Measurements from ENCODE around the gene GRAMD2A. TPM values are rescaled to one million over a fixed set of nuclear protein-coding genes. Genes with fewer than 3 reads are reported as not detected.
"Not testable (repeated sequence)": the region's sequence is repeated elsewhere in the genome, so short reads cannot be mapped to it uniquely, and the experiment has no call there.

The GRAMD2A gene
- total RNA-seq, 4 donors from 2014 or later: 0.41 to 1.4 TPM; not detected in 2

GRCh38 chr15:72172796-72173195 is 24.8 kb downstream of the GRAMD2A start:
- H3K9me3 ChIP-seq: no peaks in the 10 kb centered on the region
- no peak overlapping the region for H3K27ac ChIP-seq
- H3K4me1 ChIP-seq: peaks cover 0 to 7% (median 3%) of the 10 kb centered on the region in 4 donors
- H3K27me3 ChIP-seq: no peaks in the 10 kb centered on the region
- TF ChIP-seq CTCF (IDR thresholded peaks at IDR 0.05) (no peak), EP300 (IDR thresholded peaks at IDR 0.05; ENCODE audit: low read depth) (no peak), POLR2A (IDR thresholded peaks at IDR 0.05) (no peak), POLR2AphosphoS5 (IDR thresholded peaks at IDR 0.05) (no peak)
- DNase-seq: no peak
- in situ Hi-C loops (cut with MboI; ENCODE audit: low pct_ligation_motif_present in 1 of 4, low pct_unique_long_range_greater_than_20kb in 1 of 4, low sequenced_read_pairs in 3 of 4): loop anchor here in 2 of 4 donors (25.0 kb wide), 4 partner anchors 285 to 710 kb away; partner anchors contain the start of gene NR2E3 (in 1 of the 2)
- WGBS, 2 donors (ENCODE audit: low coverage in 1 of 2): 86 to 87% methylated on average over 4 to 5 of the region's 5 CpGs
- H3K36me3 ChIP-seq: no peaks in the 10 kb centered on the region
- no peak overlapping the region for H3K4me3 ChIP-seq
- intact Hi-C loops (cut with DNase I; ENCODE audit: low total_unique reads): no loop called here

- H3K27me3 ChIP-seq; H3K27ac ChIP-seq; H3K9me3 ChIP-seq; H3K36me3 ChIP-seq; H3K4me1 ChIP-seq; H3K4me3 ChIP-seq; intact Hi-C loops (cut with DNase I; ENCODE audit: low total_unique reads); DNase-seq: not testable (repeated sequence)
- in situ Hi-C loops (cut with MboI; ENCODE audit: low pct_ligation_motif_present in 1 of 4, low pct_unique_long_range_greater_than_20kb in 1 of 4, low sequenced_read_pairs in 3 of 4): loop anchor here in 2 of 4 donors (25.0 kb wide), 4 partner anchors 285 to 710 kb away; partner anchors contain the start of gene NR2E3 (in 1 of the 2)
- WGBS, 2 donors (ENCODE audit: low coverage in 1 of 2): 80 to 86% methylated on average over 3 to 10 of the region's 10 CpGs
Measured at GRCh38 chr15:72171978-72172377, 25.6 kb downstream of the GRAMD2A start.

GRCh38 chr15:72170691-72171090 is 26.9 kb downstream of the GRAMD2A start:
- Histone ChIP-seq H3K36me3 (no peaks in the 10 kb centered on the region), H3K4me3 (no peak overlapping the region), H3K9me3 (no peaks in the 10 kb centered on the region), H3K4me1 (peaks cover 0 to 7% (median 3%) of the 10 kb centered on the region in 4 donors), H3K27ac (peak overlapping the region in 3 of 4 donors; percentile 30 to 42 (median 34)), H3K27me3 (no peaks in the 10 kb centered on the region)
- TF ChIP-seq POLR2A (IDR thresholded peaks at IDR 0.05) (no peak), EP300 (IDR thresholded peaks at IDR 0.05; ENCODE audit: low read depth) (no peak), POLR2AphosphoS5 (IDR thresholded peaks at IDR 0.05) (no peak), CTCF (IDR thresholded peaks at IDR 0.05) (no peak)
- intact Hi-C loops (cut with DNase I; ENCODE audit: low total_unique reads) (no loop called here), in situ Hi-C loops (cut with MboI; ENCODE audit: low pct_ligation_motif_present in 1 of 4, low pct_unique_long_range_greater_than_20kb in 1 of 4, low sequenced_read_pairs in 3 of 4) (loop anchor here in 2 of 4 donors (25.0 kb wide), 4 partner anchors 283 to 708 kb away; partner anchors contain the start of gene NR2E3 (in 1 of the 2))
- 86 to 90% methylated on average over 4 to 7 of the region's 7 CpGs for WGBS, 2 donors (ENCODE audit: low coverage in 1 of 2)
- no peak for DNase-seq

GRCh38 chr15:72169921-72170611 is 27.5 kb downstream of the GRAMD2A start:
- Histone ChIP-seq H3K27ac (peak overlapping the region; percentile 42 to 67 (median 54)), H3K9me3 (no peaks in the 10 kb centered on the region), H3K36me3 (no peaks in the 10 kb centered on the region), H3K4me1 (peaks cover 0 to 7% (median 3%) of the 10 kb centered on the region in 4 donors), H3K27me3 (no peaks in the 10 kb centered on the region), H3K4me3 (no peak overlapping the region)
- 73% methylated on average over 16 of the region's 16 CpGs; no CpG with 5 or more reads in 1 of the 2 donors for WGBS, 2 donors (ENCODE audit: low coverage in 1 of 2)
- in situ Hi-C loops (cut with MboI; ENCODE audit: low pct_ligation_motif_present in 1 of 4, low pct_unique_long_range_greater_than_20kb in 1 of 4, low sequenced_read_pairs in 3 of 4): loop anchor here in 2 of 4 donors (25.0 kb wide), 4 partner anchors 283 to 708 kb away; partner anchors contain the start of gene NR2E3 (in 1 of the 2)
- peak; percentile 75 for DNase-seq
- no peak for TF ChIP-seq EP300 (IDR thresholded peaks at IDR 0.05; ENCODE audit: low read depth)
- TF ChIP-seq POLR2A (IDR thresholded peaks at IDR 0.05): peak; percentile 13
- intact Hi-C loops (cut with DNase I; ENCODE audit: low total_unique reads): no loop called here

- no peak for DNase-seq
- in situ Hi-C loops (cut with MboI; ENCODE audit: low pct_ligation_motif_present in 1 of 4, low pct_unique_long_range_greater_than_20kb in 1 of 4, low sequenced_read_pairs in 3 of 4): loop anchor here in 2 of 4 donors (25.0 kb wide), 4 partner anchors 282 to 707 kb away; partner anchors contain the start of gene NR2E3 (in 1 of the 2)
- H3K27me3 ChIP-seq: no peaks in the 10 kb centered on the region
- H3K27ac ChIP-seq: peak overlapping the region; percentile 42 to 67 (median 54)
- H3K9me3 ChIP-seq: no peaks in the 10 kb centered on the region
- no peak overlapping the region for H3K4me3 ChIP-seq
- intact Hi-C loops (cut with DNase I; ENCODE audit: low total_unique reads): no loop called here
- no peak for TF ChIP-seq CTCF (IDR thresholded peaks at IDR 0.05)
- TF ChIP-seq POLR2AphosphoS5 (IDR thresholded peaks at IDR 0.05): no peak
- TF ChIP-seq POLR2A (IDR thresholded peaks at IDR 0.05): no peak
- no peak for TF ChIP-seq EP300 (IDR thresholded peaks at IDR 0.05; ENCODE audit: low read depth)
- H3K36me3 ChIP-seq: no peaks in the 10 kb centered on the region
- H3K4me1 ChIP-seq: peaks cover 0 to 7% (median 3%) of the 10 kb centered on the region in 4 donors
- 85% methylated on average over 10 of the region's 10 CpGs; no CpG with 5 or more reads in 1 of the 2 donors for WGBS, 2 donors (ENCODE audit: low coverage in 1 of 2)
Measured at GRCh38 chr15:72169236-72169920, 28.2 kb downstream of the GRAMD2A start.

Data from transverse colon (tissue), 4 donors.